Measurements from ENCODE around the gene ARHGAP28.
"Not testable (repeated sequence)": the region's sequence is repeated elsewhere in the genome, so short reads cannot be mapped to it uniquely, and the experiment has no call there.

- not testable (repeated sequence) for TF ChIP-seq BHLHE40 (IDR thresholded peaks at IDR 0.05; ENCODE audit: borderline replicate concordance in 1 of 2, low read depth in 2 of 2, low read length in 1 of 2); EGR1 (IDR thresholded peaks at IDR 0.05; ENCODE audit: borderline replicate concordance in 1 of 2, low read depth in 2 of 2, low read length in 2 of 2); CHD2 (IDR thresholded peaks at IDR 0.05; ENCODE audit: borderline replicate concordance, low read depth, low read length); EZH2 (IDR thresholded peaks at IDR 0.05; ENCODE audit: borderline replicate concordance, control insufficient read depth, low read depth, low read length); ATF3 (IDR thresholded peaks at IDR 0.05; ENCODE audit: borderline replicate concordance, extremely low read depth, low read depth, low read length); CTCF (IDR thresholded peaks at IDR 0.05 in 2 of 3, conservative IDR thresholded peaks at IDR 0.05 in 1 of 3; ENCODE audit: control insufficient read depth in 2 of 3, extremely low read depth in 1 of 3, insufficient read depth in 1 of 3, low read depth in 3 of 3, low read length in 3 of 3); POLR2A (IDR thresholded peaks at IDR 0.05; ENCODE audit: low read depth, low read length); NFYA (IDR thresholded peaks at IDR 0.05; ENCODE audit: borderline replicate concordance, low read depth, low read length); POU2F2 (IDR thresholded peaks at IDR 0.05; ENCODE audit: borderline replicate concordance, low read depth, low read length)
Observed at GRCh38 chr18:6800309-6800708, 70.8 kb downstream of the ARHGAP28 start.
